ENCODE data around the gene SHISA6.

The SHISA6 gene

DNA sequence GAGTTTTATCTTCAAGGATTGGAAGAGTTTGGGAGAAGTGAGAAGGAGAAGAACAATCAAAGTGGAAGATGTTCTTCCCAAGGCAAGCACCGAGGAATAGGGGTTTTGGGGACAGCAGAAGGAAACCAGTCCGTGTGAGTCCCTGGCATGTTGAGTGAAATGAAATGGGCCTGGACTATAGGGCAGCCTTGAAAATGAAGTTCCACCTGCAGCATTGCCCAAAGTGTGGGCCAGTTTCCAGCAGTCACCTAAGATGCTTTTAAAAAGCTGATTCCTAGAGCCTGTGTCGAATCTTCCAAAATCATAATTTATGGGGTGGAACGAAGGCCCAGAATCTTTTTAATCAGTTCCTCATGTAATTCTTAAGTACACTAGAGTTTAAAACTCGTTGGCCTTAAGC, 297.4 kb downstream of the SHISA6 start:
- no peak for DNase-seq (ENCODE audit: low spot score)
- no peak for TF ChIP-seq CTCF (IDR thresholded peaks at IDR 0.05; ENCODE audit: borderline replicate concordance, control extremely low read depth, extremely low read depth, insufficient read depth, missing control alignments)
- in situ Hi-C loops (cut with MboI; ENCODE audit: low sequenced_read_pairs, unreplicated experiment), result no loop called here

DNA sequence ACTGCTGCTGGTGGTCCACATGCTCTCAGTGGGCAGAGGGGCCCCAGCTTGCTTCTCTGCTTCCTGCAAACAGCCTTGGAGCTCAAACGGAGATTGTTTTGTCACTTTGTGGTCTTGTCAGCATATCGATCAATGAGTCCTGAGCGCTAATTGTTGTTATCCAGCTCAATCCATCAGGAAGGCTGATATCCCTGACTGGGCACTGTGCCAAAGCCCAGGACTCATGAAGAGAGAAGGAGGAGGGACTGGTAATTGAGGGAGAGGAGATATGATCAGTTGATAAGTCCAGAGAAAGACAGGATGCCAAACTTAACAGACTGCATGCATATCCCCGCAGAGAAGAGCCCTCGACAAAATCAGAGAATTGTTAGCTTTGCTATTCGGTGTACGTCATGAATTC, 298.6 kb downstream of the SHISA6 start:
- in situ Hi-C loops (cut with MboI; ENCODE audit: low sequenced_read_pairs, unreplicated experiment), result no loop called here
- DNase-seq (ENCODE audit: low spot score), result no peak
- TF ChIP-seq CTCF (IDR thresholded peaks at IDR 0.05; ENCODE audit: borderline replicate concordance, control extremely low read depth, extremely low read depth, insufficient read depth, missing control alignments), result no peak

DNA sequence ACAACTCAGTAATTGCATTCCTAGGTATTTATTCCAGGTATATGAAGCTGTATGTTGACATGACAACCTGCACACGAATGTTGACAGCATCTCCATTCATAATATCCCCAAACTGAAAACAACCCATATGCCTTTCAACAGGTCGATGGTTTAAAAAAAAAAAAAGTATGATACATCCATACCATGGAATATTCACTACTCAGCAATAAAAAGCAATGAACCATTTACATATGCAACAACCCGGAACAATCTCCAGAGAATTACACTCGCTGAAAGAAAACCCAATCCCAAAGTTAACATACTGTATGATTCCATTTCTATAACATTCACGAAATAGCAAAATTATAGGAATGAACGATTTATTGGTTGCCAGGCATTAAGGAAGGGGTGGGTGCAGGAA, 304.0 kb downstream of the SHISA6 start:
- TF ChIP-seq CTCF (IDR thresholded peaks at IDR 0.05; ENCODE audit: borderline replicate concordance, control extremely low read depth, extremely low read depth, insufficient read depth, missing control alignments), result no peak
- in situ Hi-C loops (cut with MboI; ENCODE audit: low sequenced_read_pairs, unreplicated experiment), result no loop called here
- no peak for DNase-seq (ENCODE audit: low spot score)

DNA sequence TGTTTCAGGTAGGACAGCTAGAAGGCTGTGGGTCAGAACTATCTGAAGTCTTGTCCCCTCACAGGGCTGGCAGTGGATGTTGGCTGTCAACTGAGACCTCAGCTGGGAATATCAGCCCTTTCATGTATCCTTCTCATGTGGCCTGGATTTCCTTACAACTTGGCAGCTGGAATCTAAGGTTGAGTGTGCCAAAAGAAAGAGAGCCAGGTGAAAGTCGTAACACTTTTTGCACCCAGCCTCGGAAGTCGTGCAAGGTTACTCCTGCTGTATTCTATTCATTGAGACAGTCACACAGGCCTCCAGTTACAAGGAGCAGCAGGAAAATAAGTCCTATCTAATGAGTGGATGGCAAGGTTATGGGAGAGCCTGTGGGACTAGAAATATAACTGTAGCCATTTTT, 304.7 kb downstream of the SHISA6 start:
- no peak for DNase-seq (ENCODE audit: low spot score)
- TF ChIP-seq CTCF (IDR thresholded peaks at IDR 0.05; ENCODE audit: borderline replicate concordance, control extremely low read depth, extremely low read depth, insufficient read depth, missing control alignments), result no peak
- in situ Hi-C loops (cut with MboI; ENCODE audit: low sequenced_read_pairs, unreplicated experiment), result no loop called here

DNA sequence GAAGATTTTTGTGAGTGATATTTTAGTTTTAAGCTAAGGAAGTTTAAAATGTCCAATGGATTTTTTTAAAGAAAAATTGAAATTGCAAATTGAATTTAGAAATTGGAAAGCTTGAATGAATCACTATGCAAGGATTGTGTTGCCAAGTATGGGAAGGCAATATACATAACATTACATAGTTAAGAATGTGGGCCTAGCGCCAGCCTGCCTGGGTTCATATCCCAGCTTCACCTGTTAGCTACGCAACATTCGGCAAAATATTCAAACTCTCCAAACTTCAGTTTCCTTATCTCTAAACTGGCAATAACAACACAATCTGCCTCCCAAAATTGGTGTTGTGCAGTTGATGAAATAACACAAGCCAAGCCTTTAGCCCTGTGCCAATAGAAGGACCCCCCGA, 306.8 kb downstream of the SHISA6 start:
- TF ChIP-seq CTCF (IDR thresholded peaks at IDR 0.05; ENCODE audit: borderline replicate concordance, control extremely low read depth, extremely low read depth, insufficient read depth, missing control alignments), result no peak
- DNase-seq (ENCODE audit: low spot score), result no peak
- in situ Hi-C loops (cut with MboI; ENCODE audit: low sequenced_read_pairs, unreplicated experiment), result no loop called here

DNA sequence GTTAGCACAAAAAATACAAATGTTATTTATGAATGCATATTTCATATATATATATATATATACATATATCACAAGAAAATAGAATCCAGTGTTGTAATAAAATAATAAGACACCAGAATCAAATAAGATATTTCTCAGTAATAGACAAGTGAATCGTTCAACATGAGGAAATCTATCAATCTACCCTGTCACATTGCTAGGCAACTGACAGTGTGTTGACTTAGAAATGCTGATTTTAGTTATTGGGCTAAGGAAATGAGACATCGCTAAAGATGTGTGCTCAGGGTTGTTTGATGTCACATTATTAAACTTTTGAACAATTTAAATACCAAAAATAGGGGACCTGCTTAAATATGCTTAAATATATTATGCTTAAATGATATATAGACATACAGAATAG, 307.4 kb downstream of the SHISA6 start:
- DNase-seq (ENCODE audit: low spot score), result no peak
- in situ Hi-C loops (cut with MboI; ENCODE audit: low sequenced_read_pairs, unreplicated experiment), result no loop called here
- no peak for TF ChIP-seq CTCF (IDR thresholded peaks at IDR 0.05; ENCODE audit: borderline replicate concordance, control extremely low read depth, extremely low read depth, insufficient read depth, missing control alignments)

DNA sequence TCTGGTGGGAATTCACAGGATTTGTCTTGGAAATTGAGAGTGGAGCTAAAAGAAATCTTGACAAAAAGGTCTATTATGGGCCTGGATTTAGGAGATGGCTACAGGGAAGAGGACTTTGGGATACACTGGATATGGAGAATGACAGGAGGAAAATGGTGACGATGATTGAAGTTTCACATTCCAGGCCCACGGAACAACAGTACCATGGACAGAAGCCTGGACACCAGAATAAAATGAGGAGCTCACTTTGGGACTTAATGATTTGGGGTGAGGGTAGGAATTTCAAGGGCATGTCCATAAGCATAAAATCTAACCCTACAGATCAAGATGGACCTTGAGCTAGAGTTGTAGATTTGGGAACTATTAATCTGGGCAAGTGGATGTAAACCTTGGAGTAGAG, 309.4 kb downstream of the SHISA6 start:
- in situ Hi-C loops (cut with MboI; ENCODE audit: low sequenced_read_pairs, unreplicated experiment), result no loop called here
- TF ChIP-seq CTCF (IDR thresholded peaks at IDR 0.05; ENCODE audit: borderline replicate concordance, control extremely low read depth, extremely low read depth, insufficient read depth, missing control alignments), result no peak
- no peak for DNase-seq (ENCODE audit: low spot score)

Measured in GM13976 (cell line).